IMR-90 (cell line): ENCODE results near the gene TRAP1. TPM values are rescaled to one million over a fixed set of nuclear protein-coding genes. Genes with fewer than 3 reads are reported as not detected.

Experiments
- ATAC-seq: fragments of 200-7000 bp; cut with Tn5 transposase; 2 replicates; pipeline ENCODE4 v1.9.1; 2020; ENCODE audit warnings: low read depth, mild to moderate bottlenecking, moderate library complexity
- BruUV-seq: library from RNA; stranded (reverse); fragments of 400-500 nt; replicated peaks from 2 replicates; lab custom pipeline; 2021; lab: Mats Ljungman, UMichigan
- CTCF ChIA-PET: fragments of 300-600 bp; formaldehyde crosslinking; extraction: SDS; loops from one replicate; lab custom pipeline; 2021; ENCODE audit warnings: antibody characterized with exemption; lab: Yijun Ruan, JAX
- POLR2A ChIA-PET: fragments of 300-600 bp; sonication (Branson Sonifier 250); formaldehyde crosslinking; loops from one replicate; lab custom pipeline; 2022; ENCODE audit warnings: antibody characterized with exemption; ENCODE audit not compliant: unreplicated experiment; lab: Charles Lee
- DNase-seq: peaks from one replicate; pipeline ENCODE4 v3.0.0; 2013
- H2AFZ ChIP-seq: replicated peaks from 2 replicates; pipeline ENCODE3; 2013; ENCODE audit warnings: low read length, mild to moderate bottlenecking; ENCODE audit not compliant: poor library complexity
- H2AK5ac ChIP-seq: 2 replicates; pipeline ENCODE4 v1.6.1; 2013; ENCODE audit warnings: low read depth, low read length, inconsistent platforms
- H2AK9ac ChIP-seq: replicated peaks from 2 replicates; pipeline ENCODE3; 2013; ENCODE audit warnings: mild to moderate bottlenecking, low read depth, low read length, moderate library complexity; ENCODE audit not compliant: poor library complexity
- H2BK120ac ChIP-seq: 2 replicates; pipeline ENCODE4 v1.6.1; 2013; ENCODE audit warnings: low read depth, low read length, inconsistent platforms
- H2BK15ac ChIP-seq: 3 replicates; pipeline ENCODE4 v1.6.1; 2013; ENCODE audit warnings: low read depth, low read length, inconsistent platforms
- H2BK20ac ChIP-seq: 2 replicates; pipeline ENCODE4 v1.6.1; 2013; ENCODE audit warnings: low read depth, mild to moderate bottlenecking, inconsistent platforms, low read length, moderate library complexity
- H2BK5ac ChIP-seq: 2 replicates; pipeline ENCODE4 v1.6.1; 2013; ENCODE audit warnings: mild to moderate bottlenecking, low read depth, low read length, inconsistent platforms; ENCODE audit not compliant: poor library complexity, severe bottlenecking
- H3K14ac ChIP-seq: replicated peaks from 2 replicates; pipeline ENCODE4 v1.6.1; 2013; ENCODE audit warnings: low read depth, low read length, inconsistent platforms
- H3K18ac ChIP-seq: 2 replicates; pipeline ENCODE4 v1.6.1; 2013; ENCODE audit warnings: low read depth, low read length, control low read depth
- H3K23ac ChIP-seq: 2 replicates; pipeline ENCODE4 v1.6.1; 2013; ENCODE audit warnings: low read depth, low read length, inconsistent platforms
- H3K27ac ChIP-seq: 2 replicates; pipeline ENCODE4 v1.5.1; 2013; ENCODE audit warnings: mild to moderate bottlenecking, control low read depth, low read length; ENCODE audit not compliant: insufficient read depth
- H3K27me3 ChIP-seq: 2 replicates; pipeline ENCODE4 v1.6.1; 2013; ENCODE audit warnings: low read length; ENCODE audit not compliant: control insufficient read depth, insufficient read depth
- H3K36me3 ChIP-seq: 2 replicates; pipeline ENCODE4 v1.6.1; 2013; ENCODE audit warnings: low read length, mixed read lengths; ENCODE audit not compliant: control insufficient read depth, insufficient read depth
- H3K4ac ChIP-seq: 2 replicates; pipeline ENCODE4 v1.6.1; 2013; ENCODE audit warnings: low read depth, low read length, inconsistent platforms
- H3K4me1 ChIP-seq: 2 replicates; pipeline ENCODE4 v1.6.1; 2013; ENCODE audit warnings: low read length, mixed read lengths; ENCODE audit not compliant: control insufficient read depth, insufficient read depth
- H3K4me2 ChIP-seq: 2 replicates; pipeline ENCODE4 v1.6.1; 2013; ENCODE audit warnings: low read depth, mild to moderate bottlenecking, control low read depth, low read length, moderate library complexity
- H3K4me3 ChIP-seq: 2 replicates; pipeline ENCODE4 v1.5.1; 2013; ENCODE audit warnings: low read depth, mild to moderate bottlenecking, control low read depth, low read length, moderate library complexity; ENCODE audit not compliant: insufficient read depth
- H3K56ac ChIP-seq: 2 replicates; pipeline ENCODE4 v1.6.1; 2013; ENCODE audit warnings: low read length, inconsistent platforms; ENCODE audit not compliant: insufficient read depth; ENCODE audit errors: extremely low read depth
- H3K79me1 ChIP-seq, 2 experiments: 2 replicates each; pipeline ENCODE4 v1.6.1; 2013; ENCODE audit warnings: low read length in 2 of 2, inconsistent platforms in 1 of 2, low read depth in 1 of 2
- H3K9ac ChIP-seq: 2 replicates; pipeline ENCODE4 v1.6.1; 2013; ENCODE audit warnings: low read depth, low read length, control low read depth
- H3K9me1 ChIP-seq: 2 replicates; pipeline ENCODE4 v1.6.1; 2013; ENCODE audit warnings: low read length, inconsistent platforms; ENCODE audit not compliant: insufficient read depth
- H3K9me3 ChIP-seq: 2 replicates; pipeline ENCODE4 v1.6.1; 2013; ENCODE audit warnings: low read length; ENCODE audit not compliant: control insufficient read depth, insufficient read depth
- H4K20me1 ChIP-seq: 2 replicates; pipeline ENCODE4 v1.6.1; 2013; ENCODE audit warnings: low read length, inconsistent platforms; ENCODE audit not compliant: insufficient read depth
- H4K5ac ChIP-seq: 2 replicates; pipeline ENCODE4 v1.6.1; 2013; ENCODE audit warnings: mild to moderate bottlenecking, low read depth, low read length, control low read depth
- H4K8ac ChIP-seq, 2 experiments: 2 replicates each; pipeline ENCODE4 v1.6.1; 2013; ENCODE audit warnings: low read depth in 2 of 2, low read length in 2 of 2, control low read depth in 1 of 2, inconsistent platforms in 1 of 2
- H4K91ac ChIP-seq: 2 replicates; pipeline ENCODE4 v1.6.1; 2013; ENCODE audit warnings: low read depth, low read length, inconsistent platforms; ENCODE audit not compliant: insufficient read depth
- BHLHE40 ChIP-seq: fragments of 150-350 bp; IDR thresholded peaks from 2 replicates; pipeline ENCODE4 v1.6.1; 2016; ENCODE audit warnings: mild to moderate bottlenecking, low read depth, low read length
- ELK1 ChIP-seq: fragments of 150-350 bp; IDR thresholded peaks from 2 replicates; pipeline ENCODE4 v1.6.1; 2016; ENCODE audit warnings: low read depth, mild to moderate bottlenecking, low read length, moderate library complexity, borderline replicate concordance
- MXI1 ChIP-seq: IDR thresholded peaks from 2 replicates; pipeline ENCODE4 v1.6.1; 2012; ENCODE audit warnings: low read depth, mild to moderate bottlenecking, low read length, moderate library complexity, borderline replicate concordance
- NFE2L2 ChIP-seq: fragments of 150-350 bp; IDR thresholded peaks from 2 replicates; pipeline ENCODE4 v1.6.1; 2016; ENCODE audit warnings: low read depth, mild to moderate bottlenecking, low read length
- USF2 ChIP-seq: fragments of 150-350 bp; IDR thresholded peaks from 2 replicates; pipeline ENCODE4 v1.6.1; 2017; ENCODE audit warnings: mild to moderate bottlenecking, antibody characterized with exemption, low read length, low read depth
- WGBS, 2 experiments: methylation state at CpG; one replicate each; pipeline versions ENCODE4 v1.1.5 to v1.1.7; 2013; ENCODE audit warnings: missing lambda C conversion rate in 2 of 2; ENCODE audit not compliant: insufficient read length in 1 of 2; ENCODE audit errors: extremely low coverage in 2 of 2; 5-methylcytosine and 5-hydroxymethylcytosine counted together
- dilution Hi-C: fragments of 300-500 bp; cut with HindIII; formaldehyde crosslinking; loops from one replicate; pipeline ENCODE4 v1.14.3; 2018; ENCODE audit warnings: low sequenced_read_pairs; ENCODE audit not compliant: unreplicated experiment
- in situ Hi-C: fragments of 300-500 bp; cut with MboI; formaldehyde crosslinking; loops from 3 replicates; pipeline ENCODE4 v1.14.3; 2019; ENCODE audit warnings: low sequenced_read_pairs, inconsistent platforms, mixed read lengths
- intact Hi-C: fragments of 100-400 bp; cut with micrococcal nuclease; formaldehyde crosslinking; loops from 2 replicates; pipeline ENCODE4 v1.10.0; 2022
- polyA plus RNA-seq, 3 experiments: library from polyadenylated mRNA; depleted of rRNA; stranded (reverse); fragments of >200 nt; gene quantifications; 2 replicates each; pipeline ENCODE4 v1.2.3, GENCODE V29; 2012; ENCODE audit warnings: low replicate concordance in 1 of 3
- total RNA-seq: library from RNA; depleted of rRNA; stranded (reverse); fragments of >200 nt; gene quantifications from 2 replicates; pipeline ENCODE4 v1.2.3, GENCODE V29; 2012

The TRAP1 gene
- total and polyA plus RNA-seq, 2 of the 4 experiments (the other 2 are of a cell fraction): 139 to 145 TPM

GRCh38 chr16:3740186-3740585 is 22.9 kb upstream of the TRAP1 start:
- H3K9ac ChIP-seq: no peak overlapping the region
- ChIA-PET POLR2A (no interaction called here), CTCF (no interaction called here)
- 0 out of 2 replicates have a peak, but pooled peaks cover 1% of the 10 kb centered on the region for H3K4me1 ChIP-seq
- H2BK120ac ChIP-seq: no peak overlapping the region
- H4K20me1 ChIP-seq: peaks cover 14% of the 10 kb centered on the region; the same call in 1 of the 2 replicates
- H4K91ac ChIP-seq: no peak overlapping the region
- no peak for ATAC-seq
- H3K4me3 ChIP-seq: no peak overlapping the region
- in situ Hi-C loops (no loop called here), intact Hi-C loops (no loop called here), dilution Hi-C loops (no loop called here)
- no peak overlapping the region for H3K18ac ChIP-seq
- H3K4me2 ChIP-seq: no peak overlapping the region
- TF ChIP-seq ELK1 (no peak), BHLHE40 (no peak), MXI1 (no peak), USF2 (no peak), NFE2L2 (no peak)
- no peaks in the 10 kb centered on the region for H3K27me3 ChIP-seq
- no peak overlapping the region for H2AK9ac ChIP-seq
- no peak overlapping the region for H4K5ac ChIP-seq
- no peak overlapping the region for H2BK20ac ChIP-seq
- BruUV-seq: no TSS peak
- no peak overlapping the region for H4K8ac ChIP-seq
- no peak overlapping the region for H3K27ac ChIP-seq
- peaks cover 10% of the 10 kb centered on the region for H3K9me1 ChIP-seq
- no peak overlapping the region for H3K23ac ChIP-seq
- no peaks in the 10 kb centered on the region for H3K9me3 ChIP-seq
- H2AK5ac ChIP-seq: no peak overlapping the region
- H2AFZ ChIP-seq: no peak overlapping the region
- no peak overlapping the region for H3K14ac ChIP-seq
- WGBS, 2 experiments: 100% methylated on average over 5 of the region's 14 CpGs; no CpG with 5 or more reads in 1 of the 2 experiments
- no peak overlapping the region for H3K4ac ChIP-seq
- H3K56ac ChIP-seq: no peak overlapping the region
- H2BK15ac ChIP-seq: no peak overlapping the region
- peaks cover 35 to 56% of the 10 kb centered on the region in 2 experiments for H3K79me1 ChIP-seq
- no peak for DNase-seq
- peaks cover 74% of the 10 kb centered on the region for H3K36me3 ChIP-seq
- H2BK5ac ChIP-seq: no peak overlapping the region
